ENCODE results near the gene PDILT. TPM values are rescaled to one million over a fixed set of nuclear protein-coding genes. Genes with fewer than 3 reads are reported as not detected.

The PDILT gene
- total and polyA plus RNA-seq, 9 of the 15 experiments (the other 6 are each of a cell fraction or from before 2014, with no cell fraction given): not detected

- no peaks in the 10 kb centered on the region for H3K9me3 ChIP-seq (replicated peaks; ENCODE audit: control insufficient read depth, insufficient read depth, low read depth, low read length)
- H3K9me1 ChIP-seq (ENCODE audit: control insufficient read depth, insufficient read depth, low read length): no peaks in the 10 kb centered on the region
- BruUV-seq (replicated peaks): no TSS peak
- DNase-seq (ENCODE audit: extremely low read depth in 1 of 4, low spot score in 3 of 4) (no peak), FAIRE-seq (no peak), ATAC-seq (no peak)
- no peaks in the 10 kb centered on the region for H3K79me2 ChIP-seq (ENCODE audit: control insufficient read depth, insufficient read depth, low read length)
- H3K4me2 ChIP-seq (ENCODE audit: insufficient read depth, low read length): no peak overlapping the region
- H4K20me1 ChIP-seq (replicated peaks; ENCODE audit: control insufficient read depth, insufficient read depth, low read length): no peaks in the 10 kb centered on the region
- ChIA-PET CTCF (ENCODE audit: low intra/inter-chr PET ratio) (no interaction called here), POLR2A (no interaction called here)
- H3K27me3 ChIP-seq (ENCODE audit: control insufficient read depth in 2 of 2, insufficient read depth in 2 of 2, low read length in 2 of 2): peaks cover 0 to 12% of the 10 kb centered on the region in 2 experiments; a peak in 2 of 5 replicates
- no peak overlapping the region for H3K27ac ChIP-seq (ENCODE audit: extremely low read depth, low read depth, low read length)
- WGBS (ENCODE audit: insufficient coverage, low coverage, missing lambda C conversion rate): 0% methylated on average over 3 of the region's 3 CpGs
- in situ Hi-C loops (cut with MboI) (no loop called here), intact Hi-C loops (cut with micrococcal nuclease) (no loop called here)
- no peaks in the 10 kb centered on the region for H3K36me3 ChIP-seq (ENCODE audit: control insufficient read depth, insufficient read depth, low read length)
- H2AFZ ChIP-seq (ENCODE audit: low read depth, low read length): no peak overlapping the region
- no peaks in the 10 kb centered on the region for H3K4me1 ChIP-seq (replicated peaks in 1 of 2; ENCODE audit: control insufficient read depth in 2 of 2, insufficient read depth in 2 of 2, low read length in 2 of 2)
- H3K4me3 ChIP-seq: no peak overlapping the region
- H3K9ac ChIP-seq (ENCODE audit: insufficient read depth in 1 of 2, low read depth in 2 of 2, low read length in 2 of 2): no peak overlapping the region
- TF ChIP-seq PCBP1 (IDR thresholded peaks at IDR 0.05; ENCODE audit: low read depth, low read length, poor library complexity, severe bottlenecking) (no peak), UBTF (IDR thresholded peaks at IDR 0.05; ENCODE audit: borderline replicate concordance in 1 of 2, low read depth in 2 of 2, low read length in 2 of 2) (no peak), MCM7 (IDR thresholded peaks at IDR 0.05) (no peak), ZNF395 (CRISPR knock-in tag; IDR thresholded peaks at IDR 0.05) (no peak), BRF1 (IDR thresholded peaks at IDR 0.05; ENCODE audit: borderline replicate concordance, extremely low read depth, insufficient read length) (no peak), SMAD4 (CRISPR knock-in tag; conservative IDR thresholded peaks at IDR 0.05) (no peak), ZNF512 (tag; IDR thresholded peaks at IDR 0.05) (no peak), ZBTB17 (CRISPR knock-in tag; IDR thresholded peaks at IDR 0.05) (no peak), ZNF449 (CRISPR knock-in tag; IDR thresholded peaks at IDR 0.05) (no peak), SMAD2 (IDR thresholded peaks at IDR 0.05; ENCODE audit: low read depth, low read length) (no peak), RBM39 (optimal IDR thresholded peaks at IDR 0.05; ENCODE audit: low read depth, low read length) (no peak), ZBTB1 (CRISPR knock-in tag; IDR thresholded peaks at IDR 0.05; ENCODE audit: borderline replicate concordance, low read depth) (no peak), KLF13 (tag; IDR thresholded peaks at IDR 0.05; ENCODE audit: borderline replicate concordance, low read depth) (no peak), ZNF668 (CRISPR knock-in tag; IDR thresholded peaks at IDR 0.05) (no peak), HSF4 (CRISPR knock-in tag; IDR thresholded peaks at IDR 0.05; ENCODE audit: borderline replicate concordance) (no peak), NFRKB (IDR thresholded peaks at IDR 0.05; ENCODE audit: low read depth) (no peak), NEUROD1 (IDR thresholded peaks at IDR 0.05; ENCODE audit: borderline replicate concordance, low read depth, low read length, partially characterized antibody) (no peak)
Observed at GRCh38 chr16:20326321-20326720, 78.2 kb downstream of the PDILT start.
